WTC11 (cell line): Measurements from ENCODE around the gene TMEM151B.

Source experiments
- ATF2 ChIP-seq: sonication (generic); formaldehyde crosslinking; IDR thresholded peaks from 2 replicates; pipeline ENCODE4 v1.8.1; 2022; ENCODE audit warnings: low read depth, missing genetic modification reagents, borderline replicate concordance
- CTCF ChIP-seq: fragments of 200-600 bp; IDR thresholded peaks from 2 replicates; pipeline ENCODE4 v1.8.0; 2022; ENCODE audit warnings: antibody characterized with exemption
- ETV6 ChIP-seq: sonication (generic); formaldehyde crosslinking; IDR thresholded peaks from 2 replicates; pipeline ENCODE4 v1.8.1; 2022; ENCODE audit warnings: mild to moderate bottlenecking, missing genetic modification reagents
- GTF2I ChIP-seq: fragments of 250-450 bp; sonication (Bioruptor Pico); conservative IDR thresholded peaks from 2 replicates; pipeline ENCODE4 v1.4.0; 2021; ENCODE audit warnings: mild to moderate bottlenecking
- IRF1 ChIP-seq: sonication (generic); formaldehyde crosslinking; IDR thresholded peaks from 2 replicates; pipeline ENCODE4 v1.8.0; 2023; ENCODE audit warnings: missing genetic modification reagents
- IRF2 ChIP-seq: sonication (generic); formaldehyde crosslinking; IDR thresholded peaks from 2 replicates; pipeline ENCODE4 v1.8.0; 2022; ENCODE audit warnings: low read depth, missing genetic modification reagents, borderline replicate concordance
- TEAD4 ChIP-seq: sonication (generic); formaldehyde crosslinking; IDR thresholded peaks from 2 replicates; pipeline ENCODE4 v1.8.0; 2022; ENCODE audit warnings: mild to moderate bottlenecking, missing genetic modification reagents
- ZNF416 ChIP-seq: fragments of 250-450 bp; sonication (Bioruptor Pico); IDR thresholded peaks from 2 replicates; pipeline ENCODE4 v1.9.0; 2021; ENCODE audit warnings: mild to moderate bottlenecking, inconsistent platforms

GRCh38 chr6:44232676-44233566 lies 37.3 kb upstream of the TMEM151B start:
- no peak for TF ChIP-seq CTCF
- no peak for TF ChIP-seq IRF2
- no peak for TF ChIP-seq ZNF416
- TF ChIP-seq GTF2I (CRISPR knock-in tag), result no peak
- TF ChIP-seq ETV6, result no peak
- no peak for TF ChIP-seq TEAD4 (CRISPR knock-in tag)
- no peak for TF ChIP-seq IRF1 (CRISPR knock-in tag)
- no peak for TF ChIP-seq ATF2 (CRISPR knock-in tag)
